GM18517 (cell line): Measurements from ENCODE around the gene MOGAT3.

ENCODE experiments used
- ATAC-seq: cut with Tn5 transposase; IDR thresholded peaks from one replicate; pipeline ENCODE4 v1.9.1; 2021; ENCODE audit warnings: mild to moderate bottlenecking, moderate library complexity; ENCODE audit not compliant: unreplicated experiment

MOGAT3 gene

GRCh38 chr7:101163279-101164070 is 37.4 kb downstream of the MOGAT3 start:
- ATAC-seq = no peak

GRCh38 chr7:101162551-101163278 is 38.1 kb downstream of the MOGAT3 start:
- ATAC-seq = no peak

- no peak for ATAC-seq
Observed at GRCh38 chr7:101161692-101162471, 39.0 kb downstream of the MOGAT3 start.

- ATAC-seq = no peak
Observed at GRCh38 chr7:101160910-101161309, 39.9 kb downstream of the MOGAT3 start.

GRCh38 chr7:101159696-101160674 is 40.9 kb downstream of the MOGAT3 start:
- no peak for ATAC-seq

GRCh38 chr7:101156866-101157589 is 43.8 kb downstream of the MOGAT3 start:
- ATAC-seq = no peak

- no peak for ATAC-seq
Observed at GRCh38 chr7:101156277-101156676, 44.6 kb downstream of the MOGAT3 start.

- ATAC-seq = no peak
Observed at GRCh38 chr7:101155303-101155702, 45.5 kb downstream of the MOGAT3 start.

- ATAC-seq = no peak
Observed at GRCh38 chr7:101154693-101155102, 46.1 kb downstream of the MOGAT3 start.

- peak; percentile 70 for ATAC-seq
Observed at GRCh38 chr7:101153969-101154692, 46.7 kb downstream of the MOGAT3 start, which contains the start of gene AP1S1. Gene AP1S1 (plus strand): TSS chr7:101154476. CDS start chr7:101154515, 39 bp downstream.

- ATAC-seq = no peak
Observed at GRCh38 chr7:101151908-101152651, 48.8 kb downstream of the MOGAT3 start.
